Measurements from ENCODE around the gene ANAPC7.
A peak's percentile ranks its signal among the peaks of the same experiment; 100 is the strongest.
"Not testable (repeated sequence)": the region's sequence is repeated elsewhere in the genome, so short reads cannot be mapped to it uniquely, and the experiment has no call there.

Gene ANAPC7, protein sequence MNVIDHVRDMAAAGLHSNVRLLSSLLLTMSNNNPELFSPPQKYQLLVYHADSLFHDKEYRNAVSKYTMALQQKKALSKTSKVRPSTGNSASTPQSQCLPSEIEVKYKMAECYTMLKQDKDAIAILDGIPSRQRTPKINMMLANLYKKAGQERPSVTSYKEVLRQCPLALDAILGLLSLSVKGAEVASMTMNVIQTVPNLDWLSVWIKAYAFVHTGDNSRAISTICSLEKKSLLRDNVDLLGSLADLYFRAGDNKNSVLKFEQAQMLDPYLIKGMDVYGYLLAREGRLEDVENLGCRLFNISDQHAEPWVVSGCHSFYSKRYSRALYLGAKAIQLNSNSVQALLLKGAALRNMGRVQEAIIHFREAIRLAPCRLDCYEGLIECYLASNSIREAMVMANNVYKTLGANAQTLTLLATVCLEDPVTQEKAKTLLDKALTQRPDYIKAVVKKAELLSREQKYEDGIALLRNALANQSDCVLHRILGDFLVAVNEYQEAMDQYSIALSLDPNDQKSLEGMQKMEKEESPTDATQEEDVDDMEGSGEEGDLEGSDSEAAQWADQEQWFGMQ

DNA sequence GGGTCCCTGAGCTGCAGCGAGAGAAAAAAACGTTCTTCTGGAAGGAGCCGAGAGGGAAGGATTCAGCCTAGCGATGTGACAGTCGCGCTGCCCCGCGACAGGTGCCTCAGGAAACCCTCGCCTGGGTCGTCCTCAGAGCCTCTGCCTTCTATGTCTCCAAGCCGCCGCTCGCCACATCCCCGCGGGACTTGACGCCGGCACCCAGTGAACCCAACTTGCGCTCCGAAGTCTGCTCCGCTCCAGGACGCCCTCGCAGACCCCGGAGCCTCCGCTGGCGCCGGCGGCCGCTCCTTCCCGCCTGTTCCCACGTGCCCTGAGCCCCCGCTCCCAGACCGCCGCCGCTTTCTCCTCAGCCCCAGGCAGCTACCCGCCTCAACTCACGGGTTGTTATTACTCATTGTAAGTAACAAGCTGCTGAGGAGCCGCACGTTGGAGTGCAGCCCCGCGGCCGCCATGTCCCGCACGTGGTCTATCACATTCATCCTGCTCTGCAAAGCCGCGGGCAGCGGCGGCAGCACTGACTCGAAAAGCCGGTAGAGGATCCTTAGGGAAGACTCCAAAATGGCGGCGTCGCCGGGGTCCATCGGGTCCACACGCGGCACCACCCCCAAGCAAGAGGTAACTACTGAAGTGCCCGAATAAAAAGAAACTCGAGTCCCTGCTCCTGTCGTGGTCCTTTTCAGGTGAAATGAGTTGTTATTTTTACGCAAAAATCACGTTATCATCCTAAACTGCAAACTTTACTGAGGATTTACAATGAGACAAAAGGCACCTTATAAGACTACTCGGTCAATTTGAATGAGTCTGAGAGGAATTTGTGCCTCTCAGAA is at the start of gene ANAPC7:
Gene ANAPC7 (minus strand): TSS at position 563 of the 830 bp plus-strand sequence. CDS start 81 bp downstream, at position 482.
- DNase-seq (ENCODE audit: low read depth in 3 of 3): peak; percentile 75 to 81 (median 78)

DNA sequence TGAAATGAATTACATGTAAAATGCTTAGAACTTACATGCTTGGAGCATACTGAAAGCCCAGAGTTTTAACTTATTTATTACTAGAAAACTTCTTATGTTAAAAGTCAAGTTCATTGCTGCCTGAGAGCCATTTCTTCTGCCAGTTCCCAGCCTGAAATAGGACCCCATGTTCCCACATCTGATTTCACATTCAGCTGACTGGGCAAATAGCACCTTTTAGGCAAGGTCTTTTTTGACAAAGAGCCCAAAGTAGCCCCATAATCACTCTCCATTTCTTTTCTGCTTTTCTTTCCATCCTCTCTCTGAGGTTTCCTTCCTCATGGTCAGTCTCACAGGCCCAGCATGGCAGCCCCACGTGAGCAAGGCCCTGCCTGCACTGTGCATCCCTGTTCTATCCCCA is 47.8 kb upstream of the ANAPC7 start:
- no peak for DNase-seq (ENCODE audit: low read depth in 3 of 3)

DNA sequence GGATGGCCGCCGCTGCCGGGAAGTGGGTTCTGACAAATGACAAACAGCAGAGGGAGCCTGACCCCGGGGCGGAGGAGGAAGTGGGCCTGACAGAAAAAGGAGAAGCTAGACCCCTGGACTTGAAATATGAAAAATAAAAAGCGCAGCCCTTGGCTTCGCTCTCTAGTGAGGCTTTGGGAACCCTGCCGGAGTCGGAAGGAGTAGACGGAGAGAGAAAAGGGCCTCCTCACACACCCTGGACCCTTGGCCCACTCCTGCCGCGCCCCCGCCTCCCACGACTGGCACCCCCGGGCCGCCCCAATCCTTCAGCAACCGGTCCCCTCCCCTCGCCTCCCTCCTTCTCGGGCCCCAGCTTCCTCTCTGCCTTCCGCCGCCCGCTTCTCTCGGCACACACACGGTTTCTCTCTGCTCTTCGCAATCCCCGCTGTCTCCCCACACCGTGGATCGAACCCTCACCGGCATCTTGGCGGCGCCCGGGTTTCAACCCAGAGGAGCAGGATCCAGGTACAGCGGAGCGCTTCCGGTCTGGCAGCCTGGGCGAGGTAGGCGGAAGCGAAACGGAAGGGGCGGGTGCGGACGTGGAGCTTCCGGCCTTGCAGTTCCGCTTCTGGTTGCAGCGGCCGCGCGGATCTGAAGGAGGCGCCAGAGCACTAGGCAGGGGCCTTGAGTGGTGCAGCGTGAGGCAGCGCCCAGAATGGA is 46.4 kb upstream of the ANAPC7 start, which contains the start of gene ARPC3:
Gene ARPC3 (minus strand): TSS at position 539 of the 699 bp plus-strand sequence. CDS start 77 bp downstream, at position 462.
- DNase-seq (ENCODE audit: low read depth in 3 of 3): peak; percentile 91 to 92 (median 92)

DNA sequence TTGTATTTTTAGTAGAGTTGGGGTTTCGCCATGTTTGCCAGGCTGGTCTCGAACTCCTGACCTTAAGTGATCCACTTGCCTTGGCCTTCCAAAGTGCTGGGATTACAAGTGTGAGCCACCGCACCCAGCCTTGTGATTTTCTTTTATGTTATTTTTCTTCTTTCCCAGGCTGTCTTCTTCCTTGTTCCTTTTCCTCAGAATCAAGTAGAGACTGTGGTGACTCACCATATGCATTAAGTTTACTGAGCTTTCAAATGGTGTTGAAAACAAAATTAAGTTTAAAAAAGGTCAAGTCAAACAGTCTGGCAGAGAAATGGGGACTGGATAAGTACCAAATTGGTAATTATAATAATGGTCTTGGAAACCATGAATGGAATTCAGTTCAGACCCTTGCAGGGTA is 40.9 kb upstream of the ANAPC7 start:
- no peak for DNase-seq (ENCODE audit: low read depth in 3 of 3)

DNA sequence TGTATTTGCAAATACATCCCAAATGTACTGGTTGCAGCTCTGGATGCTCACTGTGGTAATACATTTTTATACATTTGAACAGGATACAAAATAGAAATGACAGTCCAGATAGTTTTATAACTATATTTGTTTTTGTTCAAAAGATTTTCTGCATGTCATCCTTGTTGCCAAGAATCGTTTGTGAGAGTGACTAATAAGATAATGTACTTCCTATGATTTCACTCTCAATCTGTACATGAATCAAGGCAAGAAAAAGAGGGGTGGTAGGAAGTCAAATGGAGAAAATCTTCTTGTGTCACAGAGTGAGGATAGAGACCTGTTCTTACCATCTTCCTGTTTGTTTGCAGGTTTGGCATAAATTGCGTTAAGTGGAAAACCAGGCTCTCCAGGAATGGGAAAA is 32.7 kb upstream of the ANAPC7 start:
- DNase-seq (ENCODE audit: low read depth in 3 of 3): no peak

DNA sequence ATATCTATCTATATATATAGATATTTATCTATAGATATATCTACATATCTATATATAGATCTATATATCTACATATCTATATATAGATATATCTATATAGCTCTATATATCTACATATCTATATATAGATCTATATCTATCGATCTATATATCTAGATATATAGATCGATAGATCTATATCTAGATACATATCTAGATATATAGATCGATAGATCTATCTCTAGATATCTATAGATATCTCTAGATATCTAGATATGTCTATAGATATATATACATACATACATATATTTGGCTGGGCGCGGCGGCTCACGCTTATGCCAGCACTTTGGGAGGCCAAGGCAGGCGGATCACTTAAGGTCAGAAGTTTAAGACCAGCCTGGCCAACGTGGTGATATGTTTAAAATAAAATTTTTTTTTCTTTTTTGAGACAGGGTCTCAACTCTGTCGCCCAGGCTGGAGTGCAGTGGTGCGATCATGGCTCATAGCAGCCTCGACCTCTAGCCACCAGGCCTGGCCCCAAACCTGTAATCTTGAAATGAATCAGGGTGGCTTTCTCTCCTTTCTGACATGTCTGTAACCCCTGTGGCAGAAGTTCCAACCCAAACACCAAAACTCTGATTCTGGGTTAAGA is 28.6 kb upstream of the ANAPC7 start:
- DNase-seq (ENCODE audit: low read depth in 3 of 3): no peak

DNA sequence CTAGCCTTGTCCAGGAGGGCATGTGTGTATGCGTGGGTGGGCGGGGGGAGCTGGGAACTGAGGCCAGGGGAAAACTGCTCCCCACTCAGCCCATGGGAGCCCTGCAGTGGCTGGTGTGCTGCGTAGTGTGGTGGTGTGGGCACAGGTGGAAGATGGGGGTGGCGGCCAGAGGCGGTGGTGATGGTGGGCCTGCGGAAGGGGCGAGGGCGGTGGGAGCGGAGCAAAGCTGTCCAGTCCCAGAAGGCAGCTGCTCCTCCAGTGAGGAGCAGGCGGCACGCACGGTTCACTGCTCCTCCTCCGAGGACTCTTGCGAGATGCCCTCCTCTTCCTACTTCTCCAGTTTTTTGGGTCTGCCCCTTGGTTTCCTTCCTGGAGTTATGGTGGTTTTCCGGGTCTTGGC is 26.2 kb upstream of the ANAPC7 start:
- DNase-seq (ENCODE audit: low read depth in 3 of 3): not testable (repeated sequence)

DNA sequence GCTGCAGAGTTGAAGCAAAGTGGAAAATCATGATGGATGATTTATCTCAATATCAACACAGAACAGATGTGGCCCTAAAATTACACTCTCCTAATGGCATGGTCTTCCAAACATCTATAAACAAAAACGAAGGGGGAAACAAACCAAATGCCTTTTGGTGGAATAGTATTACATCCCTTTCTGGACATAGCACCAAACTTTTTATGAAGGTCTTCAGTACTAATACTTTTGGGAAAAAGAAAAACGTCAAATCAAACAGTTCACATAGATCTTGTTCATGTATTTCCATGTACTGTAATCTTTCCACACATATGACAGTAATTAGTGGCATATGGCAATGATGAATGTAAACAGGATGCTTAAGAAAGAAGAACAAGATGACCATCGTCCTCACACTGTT is 22.9 kb upstream of the ANAPC7 start:
- no peak for DNase-seq (ENCODE audit: low read depth in 3 of 3)

DNA sequence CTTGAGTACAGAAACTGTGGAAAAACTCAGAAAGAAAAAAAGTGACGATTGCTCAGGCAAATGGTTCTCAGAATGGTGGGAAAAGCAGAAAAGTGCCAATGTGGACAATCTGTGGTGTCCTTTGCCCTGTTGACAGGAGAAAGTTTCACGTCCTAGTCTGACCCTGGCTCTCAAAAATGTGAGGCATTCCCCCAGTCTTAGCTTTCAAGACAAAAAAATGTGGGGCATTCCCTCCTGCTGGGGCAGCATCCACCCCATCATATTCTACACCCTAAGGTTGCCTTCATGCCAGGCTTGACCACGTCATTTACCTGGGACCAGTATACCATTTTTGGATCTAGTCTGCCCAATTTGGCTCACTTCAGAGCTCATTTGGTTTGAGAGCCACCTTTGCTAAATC is 20.7 kb upstream of the ANAPC7 start:
- DNase-seq (ENCODE audit: low read depth in 3 of 3): no peak

DNA sequence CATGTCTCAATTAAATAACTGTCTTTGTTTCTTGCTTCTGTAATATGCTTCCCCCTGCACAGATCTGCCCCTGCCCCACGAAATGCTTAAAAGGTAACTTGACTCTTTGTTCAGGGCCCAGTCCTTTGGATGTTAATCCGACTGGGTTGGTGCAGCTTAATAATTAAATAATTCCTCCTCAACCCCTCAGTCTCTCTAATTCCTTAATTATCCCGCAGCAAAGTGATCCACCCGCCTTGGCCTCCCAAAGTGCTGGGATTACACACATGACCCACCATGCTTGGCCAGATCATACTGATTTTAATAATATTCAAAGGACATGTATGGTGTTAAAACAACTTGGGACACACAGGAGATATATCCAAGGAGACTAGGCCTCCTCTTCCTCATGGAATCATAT is 18.2 kb upstream of the ANAPC7 start:
- no peak for DNase-seq (ENCODE audit: low read depth in 3 of 3)

DNA sequence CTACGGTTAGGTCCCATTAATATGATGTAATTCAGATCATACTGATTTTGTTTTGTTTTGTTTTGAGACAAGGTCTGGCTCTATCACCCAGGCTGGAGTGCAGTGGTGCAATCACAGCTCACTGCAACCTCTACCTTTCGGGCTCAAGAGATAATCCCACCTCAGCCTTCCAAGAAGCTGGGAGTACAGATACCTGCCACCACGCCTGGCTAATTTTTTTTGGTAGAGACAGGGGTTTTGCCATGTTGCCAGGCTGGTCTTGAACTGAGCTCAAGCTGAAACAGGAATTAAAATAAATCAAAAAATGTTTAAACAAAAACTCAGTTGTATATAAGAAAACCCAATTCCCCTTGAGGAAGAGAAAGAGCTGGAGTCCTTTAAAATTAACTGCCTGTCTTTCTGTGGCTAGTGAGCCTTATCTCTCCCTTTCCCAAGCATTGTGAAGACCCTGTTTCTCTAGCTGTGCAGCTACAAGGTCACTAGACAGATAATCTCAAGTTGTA is 17.7 kb upstream of the ANAPC7 start:
- DNase-seq (ENCODE audit: low read depth in 3 of 3): no peak

DNA sequence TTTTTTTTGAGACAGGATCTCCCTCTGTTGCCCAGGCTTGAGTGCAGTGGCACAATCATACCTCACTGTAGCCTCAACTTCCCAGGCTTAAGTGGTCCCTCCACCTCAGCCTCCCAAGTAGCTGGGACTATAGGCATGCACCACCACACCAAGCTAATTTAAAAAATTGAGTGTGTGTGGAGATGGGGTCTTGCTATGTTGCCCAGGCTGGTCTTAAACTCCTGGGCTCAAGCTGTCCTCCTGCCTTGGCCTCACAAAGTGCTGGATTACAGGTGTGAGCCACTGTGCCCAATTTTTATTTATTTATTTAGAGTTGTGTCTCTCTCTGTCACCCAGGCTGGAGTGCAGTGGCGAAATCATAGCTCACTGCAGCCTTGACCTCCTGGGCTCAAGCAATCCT is 17.1 kb upstream of the ANAPC7 start:
- not testable (repeated sequence) for DNase-seq (ENCODE audit: low read depth in 3 of 3)

DNA sequence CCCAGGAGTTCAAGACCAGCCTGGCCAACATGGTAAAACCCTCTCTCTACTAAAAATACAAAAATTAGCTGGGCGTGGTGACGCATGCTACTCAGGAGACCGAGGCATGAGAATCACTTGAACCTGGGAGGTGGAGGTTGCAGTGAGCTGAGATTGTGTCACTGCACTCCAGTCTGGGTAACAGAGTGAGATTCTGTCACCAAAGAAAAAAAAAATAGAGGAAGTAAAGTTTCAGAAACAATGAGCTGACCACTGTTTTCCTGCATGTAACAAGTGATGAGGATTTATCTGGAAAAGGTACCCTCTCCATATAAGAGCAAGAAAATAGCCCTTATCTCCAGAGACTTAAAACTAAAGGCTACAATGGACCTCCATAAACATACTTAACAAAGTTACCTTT is 13.6 kb upstream of the ANAPC7 start:
- not testable (repeated sequence) for DNase-seq (ENCODE audit: low read depth in 3 of 3)

DNA sequence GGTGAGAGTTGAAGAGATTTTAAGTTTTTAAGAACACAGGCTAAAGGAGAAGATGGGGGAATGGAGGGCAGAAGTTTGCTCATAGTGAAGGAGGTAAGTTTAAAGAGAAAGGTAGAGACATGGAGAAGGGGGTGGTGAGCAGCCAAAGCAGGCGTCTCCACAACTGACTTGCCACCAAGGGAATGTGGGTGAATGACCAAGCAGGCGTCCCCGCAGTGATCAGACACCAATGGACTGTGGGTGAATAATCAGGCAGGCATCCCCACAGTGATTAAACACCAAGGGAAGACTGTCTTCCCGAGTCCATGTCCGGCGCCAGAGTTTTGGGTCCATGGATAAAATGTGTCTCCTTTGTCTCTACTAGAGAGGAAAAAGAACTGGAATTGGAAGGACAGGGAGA is 6.6 kb upstream of the ANAPC7 start:
- not testable (repeated sequence) for DNase-seq (ENCODE audit: low read depth in 3 of 3)

DNA sequence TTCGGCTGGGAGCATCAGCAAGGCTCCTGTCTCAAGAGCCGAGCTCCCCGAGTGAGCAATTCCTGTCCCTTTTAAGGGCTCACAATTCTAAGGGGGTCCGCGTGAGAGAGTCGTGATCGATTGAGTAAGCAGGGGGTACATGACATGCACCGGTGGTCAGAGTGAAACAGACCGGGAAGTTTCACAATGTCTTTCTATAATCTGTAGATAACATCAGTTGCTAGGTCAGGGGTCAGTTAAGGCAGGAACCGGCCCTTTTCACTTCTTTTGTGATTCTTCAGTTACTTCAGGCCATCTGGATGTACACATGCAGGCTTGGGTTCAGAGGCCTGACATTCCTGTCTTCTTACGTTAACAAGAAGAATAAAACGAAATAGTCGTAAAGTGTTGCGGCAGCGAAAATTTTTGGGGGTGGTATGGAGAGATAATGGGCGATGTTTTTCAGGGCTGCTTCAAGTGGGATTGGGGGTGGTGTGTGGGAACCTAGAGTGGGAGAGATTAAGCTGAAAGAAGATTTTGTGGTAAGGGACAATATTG is 1.7 kb upstream of the ANAPC7 start:
- DNase-seq (ENCODE audit: low read depth in 3 of 3): not testable (repeated sequence)

DNA sequence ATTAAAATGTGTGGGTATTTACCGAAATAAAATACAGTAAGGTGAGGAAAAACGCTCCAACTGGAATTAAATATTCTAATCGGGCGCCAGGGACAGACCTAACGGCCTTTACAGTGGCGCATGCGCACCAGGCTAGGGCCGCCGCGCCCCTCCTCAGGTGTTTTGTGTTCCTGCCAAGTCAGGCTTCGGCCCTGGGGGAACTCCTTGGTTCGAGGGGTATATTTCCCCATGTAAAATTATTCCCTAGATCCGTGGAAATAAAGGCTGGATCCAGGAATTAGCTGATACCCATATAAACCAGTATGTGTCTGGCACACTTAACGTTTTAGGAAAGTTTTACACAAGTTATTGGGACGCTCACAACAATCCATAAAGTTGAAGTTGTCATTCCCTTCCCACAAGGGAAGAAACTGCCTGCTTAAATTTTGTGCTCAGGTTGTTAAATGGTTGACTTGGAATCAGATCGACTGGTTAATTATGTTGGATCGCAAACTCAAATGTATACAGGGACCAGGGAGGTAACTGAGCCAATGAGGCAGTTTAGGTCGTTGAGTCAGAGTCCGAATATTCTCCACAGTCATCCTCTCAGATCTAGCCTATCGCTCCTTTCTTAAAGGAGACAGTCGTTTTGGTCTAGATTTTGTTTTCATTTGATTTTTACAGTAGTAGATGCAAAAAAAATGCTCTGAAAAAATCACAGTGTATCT is 621 bp upstream of the ANAPC7 start:
- DNase-seq (ENCODE audit: low read depth in 3 of 3): peak; percentile 60 to 66 (median 61)

DNA sequence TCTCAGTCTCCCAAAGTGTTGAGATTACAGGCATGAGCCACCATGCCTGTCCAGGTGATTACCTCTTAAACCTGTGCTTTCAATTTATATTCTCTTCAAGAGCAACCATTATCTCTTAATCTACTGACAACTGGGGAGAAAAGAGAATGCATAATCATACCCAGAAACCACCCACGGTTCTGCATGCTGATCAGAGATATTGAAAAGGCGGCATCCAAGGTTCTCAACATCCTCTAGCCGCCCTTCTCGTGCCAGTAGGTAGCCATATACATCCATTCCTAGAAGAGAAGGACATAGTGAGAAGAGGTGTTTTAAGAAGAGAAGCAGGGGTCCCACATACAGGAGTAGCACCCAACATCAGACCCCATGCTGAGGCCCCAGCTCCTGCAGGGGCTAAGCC is 20.8 kb downstream of the ANAPC7 start:
- no peak for DNase-seq (ENCODE audit: low read depth in 3 of 3)

DNA sequence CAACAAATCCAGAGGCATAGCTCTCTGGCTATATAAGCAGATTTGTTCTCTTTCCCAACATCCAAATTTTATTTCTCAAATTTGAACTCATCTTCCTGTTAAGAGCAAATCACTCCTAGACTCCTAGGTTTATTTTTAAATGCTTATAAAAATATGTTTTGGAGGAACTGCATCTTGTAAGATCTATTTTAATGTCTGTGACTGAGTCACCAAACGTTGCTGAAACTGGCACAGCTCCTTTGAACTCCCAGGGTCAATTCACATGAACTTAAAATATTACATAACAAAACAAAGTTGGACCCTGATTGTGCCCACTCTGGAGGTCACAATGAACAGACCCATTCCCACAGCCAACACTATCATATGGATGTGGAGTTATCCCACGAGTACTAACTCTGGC is 23.9 kb downstream of the ANAPC7 start:
- no peak for DNase-seq (ENCODE audit: low read depth in 3 of 3)

DNA sequence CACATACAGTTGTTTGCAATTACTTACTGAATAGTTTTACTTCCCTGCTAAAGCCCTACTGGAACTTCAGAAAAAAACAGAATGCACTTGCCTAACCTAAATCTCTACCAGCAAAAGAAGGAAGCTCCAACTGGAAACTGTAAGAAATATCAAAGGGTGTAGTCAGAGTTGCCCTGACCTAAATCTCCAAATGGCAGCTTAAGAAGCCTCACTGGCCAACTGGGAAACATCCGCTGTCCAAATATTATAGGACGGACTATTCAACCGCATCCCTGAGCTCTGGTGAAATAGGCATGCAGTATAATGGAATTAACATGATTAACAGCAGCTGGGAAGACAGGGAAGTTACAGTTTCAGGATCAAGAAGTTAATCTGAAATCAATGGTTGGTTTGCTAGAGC is 24.3 kb downstream of the ANAPC7 start:
- no peak for DNase-seq (ENCODE audit: low read depth in 3 of 3)

DNA sequence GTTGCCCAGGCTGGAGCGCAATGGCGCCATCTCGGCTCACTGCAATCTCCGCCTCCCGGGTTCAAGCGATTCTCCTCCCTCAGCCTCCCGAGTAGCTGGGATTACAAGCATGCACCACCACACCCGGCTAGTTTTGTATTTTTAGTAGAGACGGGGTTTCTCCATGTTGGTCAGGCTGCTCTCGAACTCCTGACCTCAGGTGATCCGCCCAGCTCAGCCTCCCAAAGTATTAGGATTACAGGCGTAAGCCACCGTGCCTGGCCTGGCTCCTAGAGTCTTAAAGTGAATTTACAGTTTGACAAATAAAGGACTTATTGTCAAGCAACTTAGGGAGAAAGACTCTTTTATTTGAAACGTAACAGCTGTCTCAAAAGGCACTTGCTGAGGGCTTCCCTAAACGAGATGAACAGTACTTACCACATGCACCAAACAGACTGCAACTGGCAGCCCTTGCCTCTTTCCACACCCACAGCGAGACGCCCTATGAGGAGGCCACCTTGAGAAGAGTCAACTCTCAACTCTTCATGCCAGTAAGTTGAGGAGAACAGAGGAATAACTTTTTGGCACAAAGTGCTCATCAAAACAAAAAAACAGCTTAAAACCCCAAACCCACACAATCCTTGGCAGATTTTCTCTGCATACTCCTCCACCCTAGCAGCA is 25.2 kb downstream of the ANAPC7 start:
- not testable (repeated sequence) for DNase-seq (ENCODE audit: low read depth in 3 of 3)

All from stimulated activated CD4-positive, alpha-beta T cell treated with anti-CD3 and anti-CD28 coated beads, TNF-alpha, amount 100 ng/mL, for 48 hours (primary cell).